Left ventricle myocardium inferior (tissue), 1 donor: ENCODE measurements around the gene ARPC5. TPM values are rescaled to one million over a fixed set of nuclear protein-coding genes. Genes with fewer than 3 reads are reported as not detected.

Experiments used
- DNase-seq: peaks from one replicate; pipeline ENCODE4 v3.0.0-alpha.2; 2020
- H3K27ac ChIP-seq: fragments of 200-600 bp; replicated peaks from 2 replicates; pipeline ENCODE4 v1.8.0; 2021
- H3K27me3 ChIP-seq: fragments of 200-600 bp; 2 replicates; pipeline ENCODE4 v1.8.0; 2021; ENCODE audit warnings: low read depth
- H3K36me3 ChIP-seq: fragments of 200-600 bp; 2 replicates; pipeline ENCODE4 v1.8.0; 2021
- H3K4me1 ChIP-seq: fragments of 200-600 bp; 2 replicates; pipeline ENCODE4 v1.8.0; 2021
- H3K4me3 ChIP-seq: fragments of 200-600 bp; 2 replicates; pipeline ENCODE4 v1.8.0; 2021; ENCODE audit warnings: mild to moderate bottlenecking, moderate library complexity
- H3K9me3 ChIP-seq: fragments of 200-600 bp; replicated peaks from 2 replicates; pipeline ENCODE4 v1.8.0; 2021
- CTCF ChIP-seq: fragments of 200-600 bp; IDR thresholded peaks from 2 replicates; pipeline ENCODE4 v1.8.0; 2021; ENCODE audit warnings: antibody characterized with exemption, mild to moderate bottlenecking, borderline replicate concordance
- intact Hi-C: fragments of 100-400 bp; cut with micrococcal nuclease; formaldehyde crosslinking; loops from one replicate; pipeline ENCODE4 v1.11.0; 2022
- total RNA-seq: library from RNA; stranded (reverse); fragmentation: NEBNext Ultra II Directional; extraction: Animal tissue kit (Norgen Biotek cat#: 25700); gene quantifications from one replicate; pipeline ENCODE4 v1.2.1, GENCODE V29; 2021
- donor health status: DM: no; HTN: yes; CAD: no; lungs with severe emphysema.

Gene ARPC5
- total RNA-seq, 1 donor from 2014 or later, result 33.6 TPM

DNA sequence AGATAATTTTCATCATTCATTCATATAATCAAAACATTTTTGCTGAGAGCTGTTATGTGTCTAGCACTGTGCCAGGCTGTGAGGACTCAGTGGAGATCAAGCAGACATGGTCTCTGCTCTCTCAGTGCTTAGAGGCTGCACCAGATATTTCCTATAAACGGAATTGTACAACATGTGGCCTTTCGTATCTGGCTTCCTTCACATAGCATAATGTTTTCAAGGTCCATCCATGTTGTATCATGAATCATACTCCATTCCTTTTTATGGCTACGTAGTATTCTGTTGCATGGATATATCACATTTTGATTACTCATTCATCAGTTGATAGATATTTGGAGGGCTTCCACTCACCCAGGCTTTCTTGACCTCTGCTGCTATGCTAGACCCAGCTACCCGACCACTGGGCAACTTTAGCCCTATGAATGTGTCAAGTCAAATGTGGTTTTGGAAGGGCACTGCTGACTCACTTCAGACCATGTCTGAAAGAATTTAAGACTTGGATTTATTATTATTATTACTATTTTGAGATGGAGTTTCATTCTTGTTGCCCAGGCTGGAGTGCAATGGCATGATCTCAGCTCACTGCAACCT is 63.8 kb downstream of the ARPC5 start:
- H3K4me1 ChIP-seq, result peaks cover 23% of the 10 kb centered on the region
- H3K27ac ChIP-seq, result no peak overlapping the region
- no peaks in the 10 kb centered on the region for H3K36me3 ChIP-seq
- TF ChIP-seq CTCF, result no peak
- intact Hi-C loops, result no loop called here
- no peak for DNase-seq
- H3K27me3 ChIP-seq, result no peaks in the 10 kb centered on the region
- H3K9me3 ChIP-seq, result no peaks in the 10 kb centered on the region
- H3K4me3 ChIP-seq, result no peak overlapping the region

Other genes with a start within 250 kb of the ARPC5 start
- gene NMNAT2, start 217.4 kb downstream of the ARPC5 start, total RNA-seq, result 3.4 TPM
- gene SMG7, start 163.3 kb downstream of the ARPC5 start, total RNA-seq, result 41.6 TPM
- 4.5 TPM for gene NCF2, start 45.3 kb downstream of the ARPC5 start, total RNA-seq
- 0.11 TPM for gene APOBEC4, start 17.5 kb upstream of the ARPC5 start, total RNA-seq
- 19.4 TPM for gene RGL1, start 169.3 kb upstream of the ARPC5 start, total RNA-seq